Fibroblast of the aortic adventitia (primary cell): ENCODE measurements around the gene YIPF1. TPM values are rescaled to one million over a fixed set of nuclear protein-coding genes. Genes with fewer than 3 reads are reported as not detected.

Experiments
- DNase-seq: peaks from one replicate; pipeline ENCODE4 v3.0.0-alpha.2; 2010; ENCODE audit warnings: low read depth
- H3K4me3 ChIP-seq: 2 replicates; pipeline ENCODE4 v1.5.1; 2011; ENCODE audit warnings: low read depth, mild to moderate bottlenecking, control low read depth, low read length, moderate library complexity
- total RNA-seq: library from RNA; depleted of rRNA; stranded (reverse); fragments of >200 nt; gene quantifications from 2 replicates; pipeline ENCODE4 v1.2.3, GENCODE V29; 2012; ENCODE audit warnings: low replicate concordance
- TF ChIP-seq, protein P1 (sequence below): IDR thresholded peaks from 2 replicates; pipeline ENCODE4 v1.5.1; 2011; ENCODE audit warnings: mild to moderate bottlenecking, low read length, control low read depth, inconsistent platforms; ENCODE audit not compliant: insufficient read depth

Gene YIPF1
- total RNA-seq, 1 donor, result 30.1 TPM

DNA sequence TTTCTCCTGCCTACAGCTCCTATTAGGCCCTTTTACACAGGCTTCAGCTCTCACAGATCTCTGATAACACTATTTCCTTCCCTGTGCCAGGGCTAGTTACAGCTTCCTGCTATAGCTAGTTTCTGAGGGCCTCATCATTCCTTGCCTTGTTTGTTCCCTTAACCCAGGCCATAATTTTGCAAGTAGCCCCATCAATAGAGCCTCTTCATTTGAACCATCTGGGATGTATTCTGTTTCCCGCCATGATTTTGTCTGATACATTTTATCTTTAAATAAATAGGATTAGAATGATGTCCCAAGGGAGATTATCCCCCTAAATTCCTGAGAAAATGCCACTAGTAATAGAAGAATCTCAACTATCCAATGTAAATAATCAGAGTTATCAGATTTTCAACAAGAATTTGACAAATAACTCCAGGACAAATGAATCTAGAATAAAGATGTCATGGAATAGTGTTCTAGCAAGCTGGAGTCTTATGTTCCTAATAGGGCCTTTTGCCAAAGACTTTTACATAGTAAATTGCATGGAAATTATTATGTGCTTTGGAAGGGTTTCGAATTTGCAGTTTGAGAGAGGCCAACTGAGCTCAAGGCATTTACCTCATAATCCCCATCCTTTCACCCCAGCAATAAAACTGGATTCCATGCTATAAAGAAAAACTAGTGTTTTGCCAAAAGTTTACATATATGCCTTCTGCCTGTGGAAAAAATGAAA, 39.8 kb upstream of the YIPF1 start:
- DNase-seq, result no peak
- TF ChIP-seq, protein P1, sequence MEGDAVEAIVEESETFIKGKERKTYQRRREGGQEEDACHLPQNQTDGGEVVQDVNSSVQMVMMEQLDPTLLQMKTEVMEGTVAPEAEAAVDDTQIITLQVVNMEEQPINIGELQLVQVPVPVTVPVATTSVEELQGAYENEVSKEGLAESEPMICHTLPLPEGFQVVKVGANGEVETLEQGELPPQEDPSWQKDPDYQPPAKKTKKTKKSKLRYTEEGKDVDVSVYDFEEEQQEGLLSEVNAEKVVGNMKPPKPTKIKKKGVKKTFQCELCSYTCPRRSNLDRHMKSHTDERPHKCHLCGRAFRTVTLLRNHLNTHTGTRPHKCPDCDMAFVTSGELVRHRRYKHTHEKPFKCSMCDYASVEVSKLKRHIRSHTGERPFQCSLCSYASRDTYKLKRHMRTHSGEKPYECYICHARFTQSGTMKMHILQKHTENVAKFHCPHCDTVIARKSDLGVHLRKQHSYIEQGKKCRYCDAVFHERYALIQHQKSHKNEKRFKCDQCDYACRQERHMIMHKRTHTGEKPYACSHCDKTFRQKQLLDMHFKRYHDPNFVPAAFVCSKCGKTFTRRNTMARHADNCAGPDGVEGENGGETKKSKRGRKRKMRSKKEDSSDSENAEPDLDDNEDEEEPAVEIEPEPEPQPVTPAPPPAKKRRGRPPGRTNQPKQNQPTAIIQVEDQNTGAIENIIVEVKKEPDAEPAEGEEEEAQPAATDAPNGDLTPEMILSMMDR, result no peak
- no peak overlapping the region for H3K4me3 ChIP-seq

DNA sequence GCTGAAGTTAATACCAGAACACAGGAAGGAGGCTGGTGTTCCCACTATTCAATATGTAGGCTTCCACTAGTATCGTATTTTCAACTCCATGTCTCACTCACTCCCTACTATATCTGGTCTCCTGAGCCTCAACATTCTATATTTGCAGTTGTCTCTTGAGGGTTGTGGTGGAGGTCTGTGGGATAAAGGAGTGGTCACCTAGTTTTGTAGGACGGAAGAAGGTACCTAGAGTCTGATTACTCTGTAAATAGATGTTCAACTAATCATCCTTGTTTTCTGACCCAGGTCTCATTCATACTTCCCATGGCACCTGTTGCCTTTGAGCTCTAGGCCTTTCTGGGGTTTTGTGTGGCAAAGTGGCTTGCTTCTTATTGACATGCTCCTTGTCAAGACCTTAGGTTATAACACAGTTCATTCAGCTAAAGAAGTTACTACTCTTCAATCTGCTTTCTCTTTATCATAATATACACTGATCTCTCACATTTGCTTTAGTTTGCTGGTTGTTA, 37.8 kb upstream of the YIPF1 start:
- TF ChIP-seq, protein P1, result no peak
- DNase-seq, result no peak
- H3K4me3 ChIP-seq, result no peak overlapping the region

DNA sequence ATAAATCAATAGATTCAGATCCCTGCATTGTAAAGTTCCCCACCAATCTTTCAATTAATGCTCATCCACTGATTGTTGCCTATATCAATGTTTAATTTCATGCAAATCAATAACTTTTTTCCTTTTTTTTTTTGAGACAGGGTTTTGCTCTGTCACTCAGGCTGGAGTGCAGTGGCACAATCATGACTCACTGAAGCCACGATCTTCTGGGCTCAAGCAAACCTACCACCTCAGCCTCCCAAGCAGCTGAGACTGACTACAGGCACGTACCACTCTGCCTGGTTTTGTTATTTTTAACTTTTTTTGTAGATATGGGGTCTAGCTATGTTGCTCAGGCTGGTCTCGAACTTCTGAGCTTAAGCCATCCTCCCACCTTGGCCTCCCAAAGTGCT, 30.1 kb upstream of the YIPF1 start:
- TF ChIP-seq, protein P1, result no peak
- DNase-seq, result no peak

DNA sequence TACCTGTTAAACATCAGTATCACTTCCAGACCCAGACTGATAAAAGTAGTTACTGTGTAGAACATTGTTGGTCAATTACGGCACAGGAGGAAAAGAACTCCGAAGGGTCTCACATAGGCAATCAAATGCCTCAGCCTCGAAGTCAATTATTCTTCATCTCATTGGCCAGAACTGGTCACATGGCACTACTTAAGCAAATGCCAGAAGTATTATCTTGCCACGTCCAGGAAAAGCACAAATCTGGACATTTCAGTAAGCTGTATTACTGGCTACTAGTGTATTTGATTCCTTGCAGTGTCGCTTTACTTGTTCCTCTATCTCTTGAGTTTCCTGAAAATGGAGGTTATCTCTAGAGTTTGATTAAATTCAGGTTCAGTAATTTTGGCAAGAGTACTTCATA, 28.7 kb upstream of the YIPF1 start:
- no peak for DNase-seq
- TF ChIP-seq, protein P1, result no peak

More for the DNA sequence above, 30.1 kb upstream of the YIPF1 start:
- no peak overlapping the region for H3K4me3 ChIP-seq

GRCh38 chr1:53913352-53914033, 23.9 kb upstream of the YIPF1 start:
- no peak overlapping the region for H3K4me3 ChIP-seq
- TF ChIP-seq, protein P1, result no peak
- no peak for DNase-seq

More for the DNA sequence above, 28.7 kb upstream of the YIPF1 start:
- H3K4me3 ChIP-seq, result no peak overlapping the region

GRCh38 chr1:53911442-53911841, 21.8 kb upstream of the YIPF1 start:
- TF ChIP-seq, protein P1, result no peak
- DNase-seq, result no peak
- no peak overlapping the region for H3K4me3 ChIP-seq
